ENCODE data around the gene PTPN20.
A peak's percentile ranks its signal among the peaks of the same experiment; 100 is the strongest.

Gene PTPN20

GRCh38 chr10:47033541-47034270 is 122.5 kb downstream of the PTPN20 start:
- DNase-seq (ENCODE audit: low spot score): no peak

- DNase-seq (ENCODE audit: low spot score): peak; percentile 39
Measured at GRCh38 chr10:47034441-47035051, 123.3 kb downstream of the PTPN20 start.

DNA sequence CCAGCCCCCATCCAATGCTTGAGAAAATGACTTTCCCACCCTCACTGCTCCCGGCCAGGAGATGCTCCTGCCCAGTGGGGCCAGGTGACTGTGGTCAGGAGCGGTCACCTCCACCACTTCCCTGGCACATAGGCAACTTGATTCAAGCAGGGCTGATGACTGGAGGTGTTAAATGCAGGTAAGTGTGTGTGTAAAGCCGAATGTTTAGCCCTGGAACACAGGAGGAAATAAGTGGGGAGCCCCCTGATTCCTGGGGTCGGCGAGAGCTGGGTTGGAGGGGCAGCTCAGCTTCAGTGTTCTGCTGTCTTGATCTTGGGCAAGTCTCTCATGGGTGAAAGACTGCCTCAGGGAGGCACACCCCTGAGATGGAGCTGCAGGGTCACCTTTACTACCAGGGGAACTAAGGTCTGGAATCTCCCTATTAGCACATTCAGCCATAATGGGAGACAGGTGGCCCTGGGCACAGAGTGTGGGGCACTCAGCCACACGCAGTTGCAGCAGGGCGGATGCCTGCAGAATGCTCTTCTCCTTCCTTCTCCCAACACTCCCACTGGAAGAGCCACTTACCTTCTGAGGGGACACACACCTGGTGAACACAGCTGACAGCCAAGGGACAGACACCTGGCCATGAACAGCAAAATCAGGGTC is 124.1 kb downstream of the PTPN20 start:
- no peak for DNase-seq (ENCODE audit: low spot score)

DNA sequence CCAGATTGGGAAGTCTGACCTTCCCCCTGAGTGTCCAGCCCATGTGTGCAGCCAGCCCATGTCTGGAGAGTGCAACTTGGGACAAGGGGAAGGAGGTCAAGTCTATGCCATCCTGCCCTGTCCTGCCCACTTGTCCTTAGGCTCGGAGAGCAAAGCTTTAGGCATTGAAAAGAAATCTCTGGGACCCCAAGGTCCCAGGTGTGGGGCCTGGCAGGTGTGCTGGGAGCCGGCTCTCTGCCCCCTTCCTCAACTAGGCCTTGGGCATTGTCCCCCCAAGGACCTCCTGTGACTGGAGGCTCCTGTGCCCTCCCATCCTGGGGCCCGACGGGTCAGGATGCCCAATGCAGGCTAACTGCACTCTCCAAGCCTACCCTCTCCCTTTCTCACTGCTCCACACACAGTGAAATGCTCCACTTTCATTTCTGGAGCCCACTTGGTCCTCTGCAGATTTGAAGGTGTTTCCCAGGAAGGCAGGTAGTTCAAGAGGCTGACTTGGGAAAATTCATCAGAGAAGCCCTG is 124.7 kb downstream of the PTPN20 start:
- no peak for DNase-seq (ENCODE audit: low spot score)

- DNase-seq (ENCODE audit: low spot score): no peak
Measured at GRCh38 chr10:47036771-47037170, 125.5 kb downstream of the PTPN20 start.

GRCh38 chr10:47037654-47038425 is 126.6 kb downstream of the PTPN20 start:
- DNase-seq (ENCODE audit: low spot score): no peak

DNA sequence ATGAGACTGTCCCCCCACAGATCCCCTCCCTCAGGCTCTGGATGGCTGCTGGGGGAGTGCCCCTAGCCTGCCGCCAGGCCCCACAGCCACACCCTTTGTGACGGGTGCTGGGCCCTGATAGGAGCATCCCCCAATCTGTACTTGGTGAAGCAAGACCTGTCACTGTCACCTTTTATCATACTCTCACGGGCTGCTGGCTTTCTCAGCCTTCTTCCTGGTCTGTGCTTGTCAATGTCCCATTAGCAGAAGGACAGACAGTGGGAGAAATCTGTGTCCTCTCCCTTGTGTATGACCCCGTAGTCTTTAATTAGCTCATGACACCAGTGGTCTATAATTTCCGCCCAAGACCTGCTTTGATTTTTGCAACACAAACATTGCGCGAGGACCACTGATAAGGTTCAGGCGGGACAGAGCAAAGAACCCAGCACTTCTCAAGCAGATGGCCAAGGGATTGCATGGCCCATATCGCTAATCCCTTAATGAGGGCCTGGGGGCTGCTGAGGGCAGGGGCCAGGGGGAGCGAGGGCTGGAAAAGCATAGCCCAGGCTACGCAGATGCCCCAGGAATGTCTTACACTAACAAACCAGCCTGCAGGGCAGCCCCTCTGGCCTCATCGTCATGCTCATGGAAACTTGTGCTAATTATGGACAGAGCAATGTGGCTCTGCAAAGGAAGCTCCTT is 127.8 kb downstream of the PTPN20 start:
- DNase-seq (ENCODE audit: low spot score): no peak

GRCh38 chr10:47039562-47039913 is 128.3 kb downstream of the PTPN20 start:
- no peak for DNase-seq (ENCODE audit: low spot score)

- no peak for DNase-seq (ENCODE audit: low spot score)
Measured at GRCh38 chr10:47040041-47040491, 128.8 kb downstream of the PTPN20 start.

DNA sequence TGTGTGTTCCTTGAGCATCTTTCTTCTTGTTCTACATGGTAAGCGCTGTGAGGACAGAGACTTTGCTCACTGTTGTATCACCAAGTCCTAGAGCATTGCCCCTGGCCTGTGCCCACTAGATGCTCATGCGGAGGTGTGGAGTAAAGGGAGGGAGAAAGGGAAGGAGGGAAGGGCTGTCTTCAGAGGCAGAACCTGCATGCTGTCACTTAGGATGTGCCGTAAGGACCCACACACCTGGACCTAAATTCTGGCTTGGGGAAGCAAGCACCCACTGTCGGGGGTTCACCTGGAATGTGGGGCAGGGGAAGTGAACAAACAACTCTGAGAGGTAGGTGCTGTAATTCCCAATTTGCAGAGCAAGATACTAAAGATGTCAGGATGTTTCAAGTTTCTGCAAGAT is 129.5 kb downstream of the PTPN20 start:
- no peak for DNase-seq (ENCODE audit: low spot score)

DNA sequence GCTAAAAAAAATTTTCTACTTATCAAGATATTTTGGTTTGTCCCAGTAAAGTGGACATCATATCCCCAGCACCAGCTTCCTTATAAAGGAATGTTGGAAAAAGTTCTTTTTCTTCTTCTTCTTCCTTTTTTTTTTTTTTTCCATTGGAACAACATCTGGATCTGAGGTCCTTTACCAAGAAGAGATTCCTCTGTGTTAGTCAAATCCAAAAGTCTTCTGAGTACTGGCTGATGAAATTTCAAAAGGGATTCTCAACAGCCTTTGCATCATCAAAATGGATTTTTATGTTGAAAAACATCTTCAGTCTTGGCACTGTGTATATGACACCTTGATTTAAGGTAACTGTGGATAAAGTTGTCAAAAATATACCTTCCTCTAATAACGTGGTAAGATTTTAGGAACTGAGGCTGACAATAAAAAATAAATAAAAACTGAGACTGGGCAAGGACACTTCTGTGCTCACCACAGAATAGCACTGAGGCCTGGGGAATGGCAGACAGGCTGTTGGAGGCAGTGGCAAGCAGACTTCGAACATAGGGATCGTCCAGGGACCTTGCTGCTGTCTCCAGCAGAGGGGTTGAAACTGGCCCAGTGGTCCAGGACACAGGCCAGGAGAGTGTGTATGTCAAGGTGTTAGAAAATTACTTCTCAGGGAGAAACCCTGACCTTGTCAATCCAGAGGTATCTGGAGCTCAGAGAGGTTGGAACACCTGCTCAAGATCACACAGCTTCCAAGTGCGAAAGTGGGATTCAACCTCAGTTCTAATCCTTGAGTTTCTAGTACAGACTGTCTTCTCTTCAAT is 130.4 kb downstream of the PTPN20 start:
- peak; percentile 54 for DNase-seq (ENCODE audit: low spot score)

DNA sequence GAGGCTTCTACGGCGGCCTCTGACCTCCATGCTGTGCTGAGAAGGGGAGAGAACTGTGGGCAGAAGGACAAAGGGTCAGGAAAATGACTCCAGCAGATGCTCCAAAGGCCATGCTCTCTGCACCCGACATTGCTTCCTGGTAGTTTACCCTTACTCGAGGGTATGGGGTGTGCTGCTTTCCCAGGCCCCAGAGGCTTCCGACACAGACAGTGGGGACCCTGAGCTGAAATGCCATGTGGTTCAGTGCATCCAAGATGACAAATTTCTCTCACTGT is 130.9 kb downstream of the PTPN20 start:
- no peak for DNase-seq (ENCODE audit: low spot score)

- DNase-seq (ENCODE audit: low spot score): no peak
Measured at GRCh38 chr10:47042780-47043750, 131.8 kb downstream of the PTPN20 start.

DNA sequence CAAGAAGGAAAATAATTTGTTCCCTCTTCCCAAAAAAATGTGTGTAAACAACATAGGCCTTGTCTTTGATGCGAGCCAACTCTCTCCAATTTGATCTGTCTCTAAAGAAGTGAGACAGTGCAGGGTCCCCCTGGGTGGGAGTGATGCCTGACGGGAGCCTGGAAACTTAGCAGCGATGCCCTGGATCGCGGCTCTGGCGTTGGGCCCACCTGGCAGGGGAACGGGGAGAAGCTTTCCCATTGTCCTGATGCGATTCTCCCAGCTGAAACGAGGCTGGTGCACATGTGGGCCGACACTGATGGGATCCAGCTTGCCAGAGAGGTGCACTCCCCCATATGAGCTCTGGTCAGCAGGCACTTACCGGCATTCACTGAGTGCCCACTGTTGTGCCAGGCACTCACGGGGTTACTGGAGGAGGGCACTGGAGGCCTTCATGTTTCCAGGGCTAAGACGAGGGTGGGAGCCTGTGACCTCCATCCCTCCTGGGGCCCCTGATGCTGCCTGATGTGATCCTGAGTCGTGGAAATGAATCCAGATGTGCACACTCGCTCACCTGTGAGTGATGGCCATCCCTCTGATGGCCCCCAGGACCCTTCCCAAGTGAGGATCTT is 132.8 kb downstream of the PTPN20 start:
- DNase-seq (ENCODE audit: low spot score): no peak

GRCh38 chr10:47044741-47045140 is 133.5 kb downstream of the PTPN20 start:
- DNase-seq (ENCODE audit: low spot score): no peak

DNA sequence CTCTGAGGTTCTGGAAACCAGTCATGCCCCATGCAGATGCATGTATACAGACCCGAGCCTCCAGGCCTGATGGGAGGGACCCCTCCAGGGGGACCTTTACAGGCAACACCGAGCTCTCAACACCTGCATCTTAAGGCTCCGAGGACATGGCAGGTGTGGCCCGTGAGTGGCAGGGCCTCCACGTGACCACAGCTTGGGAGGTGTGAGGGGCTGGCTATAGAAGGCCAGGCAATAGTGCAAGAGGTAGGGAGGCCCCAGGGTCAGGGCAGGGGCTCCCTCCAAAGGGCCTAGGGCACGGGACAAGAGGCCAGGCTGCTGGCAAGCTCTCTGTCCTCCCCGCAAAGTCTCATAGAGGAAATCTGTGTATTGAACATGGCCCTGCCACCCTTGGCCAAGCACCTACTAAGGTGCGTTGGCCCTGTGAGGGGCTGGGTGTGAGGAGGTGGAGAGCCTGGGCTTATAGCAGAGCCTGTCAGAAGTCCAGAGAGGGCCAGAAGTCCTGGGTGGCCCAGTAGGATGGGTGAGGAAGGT is 134.2 kb downstream of the PTPN20 start:
- no peak for DNase-seq (ENCODE audit: low spot score)

DNA sequence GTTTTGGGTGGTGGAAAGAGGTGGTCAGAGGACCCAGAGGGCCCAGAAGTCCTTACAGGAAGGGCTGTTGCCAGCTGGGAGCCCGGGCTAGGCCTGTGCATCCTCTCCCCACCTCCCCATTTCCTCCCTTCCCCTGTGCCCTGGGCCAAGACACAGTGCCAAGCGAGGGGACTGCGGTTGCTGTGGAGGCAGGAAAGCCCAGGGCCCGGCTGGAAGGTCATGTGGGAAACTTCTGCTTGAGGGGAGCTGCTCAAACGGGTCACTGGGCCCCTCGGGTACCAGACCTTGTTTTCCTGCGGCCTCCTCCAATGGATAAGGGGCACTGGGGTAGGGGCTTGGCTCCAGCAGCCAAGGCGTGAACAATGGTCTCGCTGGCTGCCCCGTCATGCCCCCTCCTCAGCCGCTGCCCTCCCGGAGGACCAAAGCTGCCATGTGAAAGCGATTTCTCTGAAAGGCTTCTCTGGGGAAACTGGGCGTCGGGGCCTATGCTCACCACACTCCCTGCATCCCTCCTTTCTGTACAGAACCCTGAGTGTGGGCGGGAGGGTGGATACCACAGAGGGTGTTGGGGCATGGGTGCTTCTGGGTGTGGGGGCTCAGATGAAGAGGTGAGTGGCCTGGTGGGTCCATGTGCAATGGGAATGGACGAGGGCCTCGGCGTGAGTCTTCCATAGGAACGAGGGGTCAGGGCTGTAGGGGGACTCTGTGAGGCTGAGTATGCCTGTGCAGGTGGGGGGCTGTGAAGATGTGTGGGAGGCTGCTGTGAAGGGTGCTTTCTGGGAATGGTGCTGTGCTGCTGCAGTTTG is 135.3 kb downstream of the PTPN20 start:
- no peak for DNase-seq (ENCODE audit: low spot score)

DNA sequence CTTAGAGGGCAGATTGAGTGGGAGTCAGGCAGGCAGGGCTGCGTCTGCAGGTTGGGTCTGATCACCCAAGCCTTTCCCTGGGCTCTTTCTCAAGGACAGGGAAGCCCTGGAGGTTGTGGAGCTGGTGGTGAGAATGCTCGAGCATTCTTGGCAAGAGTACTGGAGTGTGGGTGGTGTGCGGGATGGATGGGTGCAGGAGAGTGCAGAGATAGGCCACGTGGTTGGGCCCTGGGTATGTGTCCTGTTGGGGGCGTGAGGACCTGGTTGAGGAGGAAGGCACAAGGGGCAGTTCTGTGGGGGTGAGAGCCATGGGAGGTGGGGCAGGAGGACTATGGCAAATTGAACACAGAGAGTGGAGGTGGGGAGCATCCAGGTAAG is 135.9 kb downstream of the PTPN20 start:
- no peak for DNase-seq (ENCODE audit: low spot score)

Measured in AG20443 (cell line).